Measurements from ENCODE around the gene PIBF1. TPM values are rescaled to one million over a fixed set of nuclear protein-coding genes. Genes with fewer than 3 reads are reported as not detected.
"Not testable (repeated sequence)": the region's sequence is repeated elsewhere in the genome, so short reads cannot be mapped to it uniquely, and the experiment has no call there.

PIBF1 gene
- total RNA-seq, 3 donors from 2014 or later: 22.2 to 39.7 (median 26.5) TPM

DNA sequence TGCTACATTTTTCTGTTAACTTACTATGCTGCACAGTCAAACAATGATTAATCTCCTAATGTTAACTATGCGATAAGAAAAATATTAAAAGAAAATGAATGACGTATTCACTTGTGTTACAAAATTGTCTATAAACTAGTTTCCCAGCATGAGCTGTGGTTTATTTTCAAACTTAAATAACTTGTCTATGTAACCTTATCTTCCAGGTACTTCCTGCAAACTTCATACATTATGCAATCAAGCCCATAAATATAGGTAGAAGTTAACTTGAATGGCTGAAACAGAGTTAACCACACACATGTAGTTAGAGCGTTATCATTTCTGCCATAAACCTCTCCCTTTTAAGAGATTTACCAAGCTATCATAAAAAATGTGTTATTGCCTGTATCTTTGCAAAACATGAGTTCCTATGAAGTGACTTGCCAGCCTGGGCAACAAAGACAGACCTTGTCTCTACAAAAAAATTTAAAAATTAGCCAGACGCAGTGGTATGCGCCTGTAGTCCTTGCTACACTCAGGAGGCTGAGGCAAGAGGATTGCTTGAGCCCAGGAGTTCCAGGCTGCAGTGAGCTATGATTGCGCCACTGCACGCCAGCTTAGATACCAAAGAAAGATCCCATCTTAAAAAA lies 259.1 kb downstream of the PIBF1 start:
- Histone ChIP-seq H3K4me3 (no peak overlapping the region), H3K36me3 (no peaks in the 10 kb centered on the region), H3K27ac (no peak overlapping the region), H3K4me1 (no peaks in the 10 kb centered on the region), H3K9me3 (no peaks in the 10 kb centered on the region), H3K27me3 (no peaks in the 10 kb centered on the region)
- TF ChIP-seq, protein P1, sequence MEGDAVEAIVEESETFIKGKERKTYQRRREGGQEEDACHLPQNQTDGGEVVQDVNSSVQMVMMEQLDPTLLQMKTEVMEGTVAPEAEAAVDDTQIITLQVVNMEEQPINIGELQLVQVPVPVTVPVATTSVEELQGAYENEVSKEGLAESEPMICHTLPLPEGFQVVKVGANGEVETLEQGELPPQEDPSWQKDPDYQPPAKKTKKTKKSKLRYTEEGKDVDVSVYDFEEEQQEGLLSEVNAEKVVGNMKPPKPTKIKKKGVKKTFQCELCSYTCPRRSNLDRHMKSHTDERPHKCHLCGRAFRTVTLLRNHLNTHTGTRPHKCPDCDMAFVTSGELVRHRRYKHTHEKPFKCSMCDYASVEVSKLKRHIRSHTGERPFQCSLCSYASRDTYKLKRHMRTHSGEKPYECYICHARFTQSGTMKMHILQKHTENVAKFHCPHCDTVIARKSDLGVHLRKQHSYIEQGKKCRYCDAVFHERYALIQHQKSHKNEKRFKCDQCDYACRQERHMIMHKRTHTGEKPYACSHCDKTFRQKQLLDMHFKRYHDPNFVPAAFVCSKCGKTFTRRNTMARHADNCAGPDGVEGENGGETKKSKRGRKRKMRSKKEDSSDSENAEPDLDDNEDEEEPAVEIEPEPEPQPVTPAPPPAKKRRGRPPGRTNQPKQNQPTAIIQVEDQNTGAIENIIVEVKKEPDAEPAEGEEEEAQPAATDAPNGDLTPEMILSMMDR (IDR thresholded peaks at IDR 0.05): no peak
- no peak for TF ChIP-seq POLR2A (IDR thresholded peaks at IDR 0.05)
- no peak for TF ChIP-seq POLR2AphosphoS5 (IDR thresholded peaks at IDR 0.05)
- DNase-seq (ENCODE audit: low spot score in 2 of 2): no peak
- intact Hi-C loops (cut with DNase I; ENCODE audit: low total_unique reads): no loop called here

DNA sequence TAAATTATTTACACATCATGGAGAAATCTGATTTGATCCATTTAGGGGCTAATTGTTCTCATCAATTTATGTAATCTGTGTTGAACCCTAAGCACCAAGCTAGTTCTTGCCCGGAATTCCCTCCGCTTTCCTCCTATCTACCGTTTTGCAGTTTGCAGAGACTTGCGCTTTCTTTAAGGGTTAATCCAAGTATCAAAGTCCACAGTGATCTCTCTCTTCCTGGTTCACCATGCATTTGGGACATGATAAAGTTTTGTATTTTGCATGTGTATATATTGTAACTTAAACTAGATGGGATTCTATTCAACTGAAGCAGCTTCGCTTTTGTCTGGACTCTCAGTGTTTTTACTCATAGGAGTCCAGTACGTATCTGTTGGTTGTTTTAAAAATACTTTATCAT lies 263.1 kb downstream of the PIBF1 start:
- Histone ChIP-seq H3K9me3 (no peaks in the 10 kb centered on the region), H3K36me3 (no peaks in the 10 kb centered on the region), H3K4me1 (no peaks in the 10 kb centered on the region), H3K27me3 (no peaks in the 10 kb centered on the region), H3K27ac (no peak overlapping the region), H3K4me3 (no peak overlapping the region)
- intact Hi-C loops (cut with DNase I; ENCODE audit: low total_unique reads): no loop called here
- no peak for DNase-seq (ENCODE audit: low spot score in 2 of 2)
- no peak for TF ChIP-seq POLR2AphosphoS5 (IDR thresholded peaks at IDR 0.05)
- TF ChIP-seq POLR2A (IDR thresholded peaks at IDR 0.05): no peak
- TF ChIP-seq, protein P1 (IDR thresholded peaks at IDR 0.05): no peak

GRCh38 chr13:73048615-73049014 lies 266.7 kb downstream of the PIBF1 start:
- H3K4me1 ChIP-seq; H3K9me3 ChIP-seq; H3K27ac ChIP-seq; intact Hi-C loops (cut with DNase I; ENCODE audit: low total_unique reads); H3K27me3 ChIP-seq; H3K4me3 ChIP-seq; DNase-seq (ENCODE audit: low spot score in 2 of 2); H3K36me3 ChIP-seq: not testable (repeated sequence)

GRCh38 chr13:73054712-73055111 lies 272.8 kb downstream of the PIBF1 start:
- TF ChIP-seq POLR2A (IDR thresholded peaks at IDR 0.05) (no peak), POLR2AphosphoS5 (IDR thresholded peaks at IDR 0.05) (no peak)
- TF ChIP-seq, protein P1 (IDR thresholded peaks at IDR 0.05): no peak
- no peak for DNase-seq (ENCODE audit: low spot score in 2 of 2)
- Histone ChIP-seq H3K4me3 (no peak overlapping the region), H3K9me3 (no peaks in the 10 kb centered on the region), H3K27me3 (no peaks in the 10 kb centered on the region), H3K27ac (no peak overlapping the region), H3K4me1 (no peaks in the 10 kb centered on the region), H3K36me3 (no peaks in the 10 kb centered on the region)
- intact Hi-C loops (cut with DNase I; ENCODE audit: low total_unique reads): loop anchor here (10.0 kb wide), 1 partner anchor 370 kb away; no protein-coding TSS in a partner anchor

GRCh38 chr13:73055813-73056564 lies 274.1 kb downstream of the PIBF1 start:
- Histone ChIP-seq H3K4me1 (no peaks in the 10 kb centered on the region), H3K4me3 (no peak overlapping the region)
- intact Hi-C loops (cut with DNase I; ENCODE audit: low total_unique reads): loop anchor here (10.0 kb wide), 1 partner anchor 369 kb away; no protein-coding TSS in a partner anchor

More at GRCh38 chr13:73055813-73056564, 274.1 kb downstream of the PIBF1 start:
- H3K27me3 ChIP-seq: no peaks in the 10 kb centered on the region
- no peak for DNase-seq (ENCODE audit: low spot score in 2 of 2)
- H3K9me3 ChIP-seq: no peaks in the 10 kb centered on the region
- H3K36me3 ChIP-seq: no peaks in the 10 kb centered on the region
- H3K27ac ChIP-seq: no peak overlapping the region
- TF ChIP-seq POLR2AphosphoS5 (IDR thresholded peaks at IDR 0.05): no peak
- no peak for TF ChIP-seq POLR2A (IDR thresholded peaks at IDR 0.05)
- TF ChIP-seq, protein P1 (IDR thresholded peaks at IDR 0.05): no peak
